Measurements from ENCODE around the gene PABPC3.

The PABPC3 gene

DNA sequence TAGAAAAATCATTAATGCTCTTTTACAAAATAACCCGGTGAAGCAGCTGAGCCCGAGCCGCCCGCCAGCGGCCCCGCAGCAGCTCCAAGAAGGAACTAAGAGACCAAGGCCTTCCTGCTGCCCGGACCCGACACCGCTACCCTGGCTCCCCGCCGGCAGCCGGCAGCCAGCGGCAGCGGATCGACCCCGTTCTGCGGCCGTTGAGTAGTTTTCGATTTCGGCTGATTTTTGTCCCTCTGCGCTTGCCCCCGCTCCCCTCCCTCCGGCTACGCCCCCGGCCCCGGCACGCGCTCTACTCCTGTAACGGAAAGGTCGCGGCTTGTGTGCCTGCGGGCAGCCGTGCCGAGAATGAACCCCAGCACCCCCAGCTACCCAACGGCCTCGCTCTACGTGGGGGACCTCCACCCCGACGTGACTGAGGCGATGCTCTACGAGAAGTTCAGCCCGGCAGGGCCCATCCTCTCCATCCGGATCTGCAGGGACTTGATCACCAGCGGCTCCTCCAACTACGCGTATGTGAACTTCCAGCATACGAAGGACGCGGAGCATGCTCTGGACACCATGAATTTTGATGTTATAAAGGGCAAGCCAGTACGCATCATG is at the start of gene PABPC3:
PABPC3 (plus strand) TSS at position 286 of the 603 bp plus-strand sequence; CDS start at position 349, 63 bp downstream.
- DNase-seq (ENCODE audit: low spot score) = no peak

DNA sequence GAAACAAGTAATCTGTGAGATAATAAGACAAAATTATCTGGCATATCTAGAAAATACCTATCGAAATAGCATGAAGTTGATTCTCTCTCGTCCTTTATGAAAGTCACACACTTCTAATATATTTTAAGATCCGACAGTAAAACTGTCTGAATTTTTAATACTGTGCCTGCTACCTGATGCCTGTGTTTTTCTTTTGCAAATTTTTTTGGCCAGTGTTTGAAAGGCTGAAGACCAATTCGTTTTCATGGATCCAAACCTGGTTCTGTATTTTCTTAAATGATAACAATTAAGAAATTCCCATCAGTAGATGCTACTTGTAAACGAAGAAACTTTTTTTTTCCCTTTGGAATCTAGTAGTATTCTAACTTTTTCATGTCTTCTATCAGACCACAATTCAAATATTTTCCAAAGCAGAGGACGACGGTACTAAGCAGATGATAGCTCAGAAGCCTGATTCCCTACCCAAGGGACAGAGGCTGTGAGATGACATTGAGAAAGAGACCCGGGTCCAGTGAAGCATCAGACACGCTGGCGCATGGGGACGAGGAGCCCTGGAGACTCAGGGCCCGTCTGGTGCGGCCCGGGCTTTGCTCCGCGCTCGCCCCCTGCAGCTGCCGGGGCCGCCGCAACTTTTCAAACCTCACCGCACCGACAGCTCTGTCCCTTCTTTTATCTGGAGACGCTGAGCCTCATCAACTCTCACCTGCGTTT is 49.5 kb upstream of the PABPC3 start:
- peak; percentile 66 for DNase-seq (ENCODE audit: low spot score)

DNA sequence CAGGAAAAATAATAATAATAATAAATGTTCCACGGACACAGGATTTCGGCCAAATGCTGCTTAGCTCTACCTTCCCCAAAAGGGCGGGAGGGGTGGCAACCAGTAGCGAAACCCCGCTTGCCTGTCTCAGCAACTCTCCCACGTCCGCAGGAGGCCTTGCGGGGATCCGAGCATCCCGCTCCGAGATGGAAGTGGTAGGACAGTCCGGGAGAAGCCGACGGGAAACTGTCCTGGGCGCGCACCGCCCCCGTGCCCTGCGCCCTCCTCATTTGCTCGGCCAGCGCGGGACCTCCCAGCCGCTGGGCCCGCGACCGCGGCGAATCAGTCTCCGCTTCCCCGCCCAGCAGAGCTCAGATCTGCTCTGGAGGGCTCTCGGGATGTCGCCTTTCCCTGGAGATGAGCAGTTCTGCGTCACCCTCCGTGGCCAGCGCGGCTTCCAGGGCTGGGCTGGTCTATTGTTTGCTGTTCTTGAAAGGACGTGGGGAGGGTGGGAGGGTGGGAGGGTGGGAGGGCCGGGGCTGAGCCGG is 48.9 kb upstream of the PABPC3 start:
- peak; percentile 73 for DNase-seq (ENCODE audit: low spot score)

DNA sequence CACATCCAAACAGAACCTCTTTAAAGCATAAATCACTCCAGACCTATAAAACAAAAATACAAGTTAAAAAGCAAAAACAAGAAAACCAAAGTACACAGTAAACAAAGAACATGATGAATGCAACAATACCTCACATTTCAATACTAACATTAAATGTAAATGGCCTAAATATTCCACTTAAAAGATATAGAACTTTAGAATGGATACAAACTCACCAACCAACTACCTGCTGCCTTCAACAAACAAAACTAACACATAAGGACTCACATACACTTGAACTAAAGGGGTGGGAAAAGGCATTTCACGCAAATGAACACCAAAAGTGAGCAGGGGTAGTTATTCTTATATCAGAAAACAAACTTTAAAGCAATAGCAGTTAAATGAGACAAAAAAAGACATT is 44.9 kb upstream of the PABPC3 start:
- DNase-seq (ENCODE audit: low spot score) = no peak

DNA sequence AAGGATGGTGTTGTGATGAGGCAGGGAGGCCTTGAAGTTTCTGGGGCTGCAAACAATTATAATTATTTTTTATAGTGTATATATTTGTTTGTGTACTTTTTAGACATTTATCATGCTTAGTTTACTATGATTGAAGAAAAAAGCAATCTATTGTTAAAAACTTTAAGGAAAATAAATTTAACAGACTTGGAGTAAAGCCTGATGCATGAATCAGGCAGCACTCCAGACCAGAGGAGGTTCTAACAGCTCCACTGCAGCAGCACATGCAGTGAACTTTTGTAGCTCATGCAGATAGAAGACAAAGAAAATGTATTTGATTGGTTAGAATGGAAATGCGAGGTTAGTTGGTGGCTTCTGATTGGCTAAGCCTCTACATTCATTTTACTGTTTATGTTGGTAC is 36.8 kb upstream of the PABPC3 start:
- no peak for DNase-seq (ENCODE audit: low spot score)

DNA sequence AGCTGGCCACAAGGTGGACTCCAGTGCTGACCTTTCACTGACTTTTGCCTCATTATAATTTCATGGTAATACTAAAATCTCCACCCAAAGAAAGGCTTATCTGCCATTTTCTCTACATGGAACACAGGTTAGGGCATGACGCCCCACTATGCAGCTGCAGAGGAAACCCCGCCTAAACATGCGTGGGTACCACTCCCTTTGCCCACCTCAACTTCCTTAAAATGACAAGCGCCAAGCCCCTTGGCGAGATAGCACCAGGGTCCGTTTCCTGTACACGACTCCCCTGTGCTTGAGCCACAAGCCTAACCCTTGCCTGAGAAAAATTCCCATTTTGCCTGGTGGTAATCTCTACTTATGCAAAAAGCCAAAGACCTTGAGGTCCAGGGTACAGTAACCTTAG is 36.0 kb upstream of the PABPC3 start:
- DNase-seq (ENCODE audit: low spot score) = no peak

DNA sequence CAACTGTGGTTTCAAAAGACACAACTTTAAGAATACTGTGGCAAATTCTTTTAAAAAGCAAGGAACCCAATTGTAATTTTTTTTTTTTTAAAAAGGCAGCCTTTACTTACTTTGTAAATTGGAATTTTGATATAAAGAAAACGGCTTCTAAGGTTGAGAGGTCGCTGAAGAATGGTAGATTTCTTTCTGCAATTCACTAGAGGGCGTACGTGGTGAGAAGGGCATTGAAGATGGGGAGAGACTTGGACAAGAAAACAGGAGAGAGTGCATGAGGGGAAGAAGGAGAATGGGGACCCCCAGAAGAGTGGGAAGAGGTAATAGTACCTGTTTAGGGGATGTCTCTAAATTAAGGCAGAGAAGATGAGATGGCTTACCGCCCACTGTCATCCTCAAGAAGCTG is 33.5 kb upstream of the PABPC3 start:
- no peak for DNase-seq (ENCODE audit: low spot score)

DNA sequence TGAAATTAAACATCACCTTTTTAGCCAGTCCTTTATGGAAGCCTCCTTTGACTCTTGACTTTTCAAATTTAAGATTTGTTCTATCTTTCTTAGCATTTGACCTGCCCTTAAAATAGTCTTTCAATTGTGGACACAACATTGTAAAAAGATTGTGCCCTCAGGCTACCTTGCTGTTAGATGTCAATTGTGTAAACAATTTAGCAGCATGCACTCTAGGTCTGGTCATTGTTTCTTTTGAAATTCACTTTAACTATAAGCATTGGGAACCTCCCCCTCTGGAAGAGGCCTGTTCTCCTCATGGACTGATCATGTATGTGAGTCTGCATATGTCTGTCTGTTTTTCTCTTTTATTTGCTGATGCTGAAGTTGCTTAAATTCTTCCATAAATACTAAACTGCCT is 31.5 kb upstream of the PABPC3 start:
- DNase-seq (ENCODE audit: low spot score) = no peak

DNA sequence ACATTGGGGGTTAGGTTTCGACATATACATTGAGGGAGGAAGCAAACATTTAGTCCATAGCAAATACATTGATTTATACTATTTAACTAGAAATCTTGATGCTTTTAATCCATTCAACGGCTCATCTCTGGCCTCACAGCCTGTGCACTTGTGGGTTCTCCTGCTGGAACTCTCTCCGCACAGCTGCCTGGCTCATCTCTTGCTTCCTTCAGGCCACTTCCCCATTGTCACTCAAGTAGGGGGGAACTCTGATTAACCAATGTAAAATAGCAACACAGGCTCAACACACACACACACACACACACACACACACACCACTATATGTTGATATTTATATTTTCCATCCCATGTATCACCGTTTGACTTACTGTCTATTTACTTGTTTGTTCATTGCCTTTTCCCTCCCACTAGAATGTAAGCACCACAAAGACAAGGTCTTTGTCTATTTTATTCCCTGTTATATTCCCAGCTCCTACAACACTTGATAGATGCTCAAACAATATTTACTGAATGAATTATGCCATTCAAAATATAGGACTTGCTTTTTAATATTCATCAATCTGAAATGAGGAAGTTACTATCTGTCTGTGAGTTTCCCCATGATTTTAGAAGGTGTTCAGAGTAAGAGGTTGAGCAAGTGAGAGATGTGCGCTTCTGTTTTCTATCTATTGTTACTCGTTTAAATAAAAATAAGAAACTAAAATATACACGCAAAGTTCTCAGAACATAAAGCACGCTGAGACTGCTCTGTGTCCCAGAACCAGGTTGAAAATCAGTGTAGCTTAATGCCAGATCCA is 29.8 kb upstream of the PABPC3 start:
- no peak for DNase-seq (ENCODE audit: low spot score)

DNA sequence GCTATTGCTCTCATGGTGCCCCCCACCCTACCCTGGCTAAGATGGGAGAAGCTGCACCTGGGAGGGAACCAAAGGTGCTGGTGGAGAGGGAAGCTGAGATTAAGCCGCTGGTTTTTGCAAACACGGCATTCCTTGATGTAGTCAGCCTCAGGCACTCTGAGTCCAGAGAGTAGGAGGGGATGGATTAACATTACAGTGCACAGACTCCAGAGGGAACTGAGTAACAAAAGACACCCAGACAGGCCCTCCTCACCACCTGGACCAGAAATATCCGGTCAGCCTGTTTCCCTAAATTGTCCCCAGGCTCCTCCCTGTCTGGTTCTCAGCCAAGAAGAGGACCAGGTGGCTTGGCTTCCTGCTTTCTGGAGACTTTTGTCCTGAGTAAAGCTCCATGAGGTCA is 28.9 kb upstream of the PABPC3 start:
- DNase-seq (ENCODE audit: low spot score) = peak; percentile 41

DNA sequence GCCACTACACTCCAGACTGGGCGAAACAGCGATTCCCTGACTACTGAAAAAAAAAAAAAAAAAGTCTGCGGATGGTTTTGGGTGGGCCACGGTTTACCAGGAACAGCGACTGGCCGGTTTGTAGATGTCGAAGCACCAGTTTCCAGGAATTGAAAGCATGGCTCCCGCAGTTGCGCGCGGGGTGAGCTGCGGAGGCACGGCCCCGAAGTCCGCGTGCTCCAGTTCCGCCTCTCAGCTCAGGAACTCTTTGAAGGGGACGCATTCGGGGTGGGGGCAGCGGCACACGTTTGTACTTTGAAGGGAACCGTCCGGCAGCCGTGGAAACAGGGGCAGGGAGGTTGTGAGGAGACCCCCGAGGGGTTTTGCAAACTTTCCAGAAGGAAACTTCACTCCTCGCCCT is 27.1 kb upstream of the PABPC3 start:
- DNase-seq (ENCODE audit: low spot score) = no peak

DNA sequence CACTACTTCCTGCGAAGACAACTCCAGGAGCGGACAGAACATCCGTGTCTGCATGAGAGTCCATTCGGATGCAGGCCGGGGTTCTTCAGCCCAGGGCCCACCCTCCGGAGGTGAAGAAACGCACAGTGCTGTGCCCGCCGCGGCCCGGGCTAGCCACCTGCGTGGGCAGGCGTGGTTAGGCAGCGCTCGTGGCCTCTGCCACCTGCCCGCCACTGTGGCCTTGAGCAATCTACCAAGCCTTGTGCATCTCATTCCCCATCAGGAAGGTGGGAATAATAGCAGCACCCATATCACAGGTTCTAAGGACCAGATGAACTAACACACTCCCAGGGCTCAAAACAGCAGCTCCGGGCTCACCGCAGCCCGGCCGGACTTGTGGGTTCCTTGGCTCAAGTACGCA is 26.7 kb upstream of the PABPC3 start:
- DNase-seq (ENCODE audit: low spot score) = no peak

DNA sequence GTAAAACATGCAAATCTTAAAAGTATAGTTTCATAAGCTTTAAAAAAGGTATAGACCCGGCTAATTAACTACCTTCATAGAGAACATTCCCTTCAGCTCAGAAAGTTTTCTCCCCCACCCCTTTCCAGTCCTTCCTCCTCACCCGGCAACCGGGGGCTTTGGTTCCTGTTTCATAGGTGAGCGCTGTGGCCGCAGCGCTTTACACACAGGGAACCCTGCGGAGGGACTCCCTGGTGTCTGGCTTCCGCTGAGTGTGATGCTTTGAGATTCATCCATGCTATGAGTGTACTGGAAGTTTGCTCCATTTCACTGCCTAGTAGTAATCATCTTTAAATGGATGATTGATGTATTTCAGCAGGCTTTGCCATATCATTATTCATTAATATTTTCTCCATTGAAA is 26.0 kb upstream of the PABPC3 start:
- no peak for DNase-seq (ENCODE audit: low spot score)

DNA sequence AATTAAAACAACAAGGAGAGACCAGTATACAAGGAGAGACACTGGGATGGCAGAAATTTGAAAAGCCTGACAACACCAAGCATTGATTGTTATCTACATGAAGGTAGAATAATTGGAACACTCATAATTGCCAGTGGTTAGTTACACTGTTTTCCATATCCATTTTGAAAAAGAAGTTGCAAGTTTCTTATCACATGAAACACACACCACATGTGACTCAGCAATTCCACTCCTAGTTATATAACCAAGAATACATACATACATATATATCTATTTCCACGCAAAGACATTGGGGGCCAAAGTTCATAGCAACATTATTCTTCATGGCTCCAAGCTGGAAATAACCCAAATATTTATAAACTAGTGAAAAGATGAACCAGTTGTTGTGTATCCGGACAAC is 15.2 kb upstream of the PABPC3 start:
- DNase-seq (ENCODE audit: low spot score) = no peak

DNA sequence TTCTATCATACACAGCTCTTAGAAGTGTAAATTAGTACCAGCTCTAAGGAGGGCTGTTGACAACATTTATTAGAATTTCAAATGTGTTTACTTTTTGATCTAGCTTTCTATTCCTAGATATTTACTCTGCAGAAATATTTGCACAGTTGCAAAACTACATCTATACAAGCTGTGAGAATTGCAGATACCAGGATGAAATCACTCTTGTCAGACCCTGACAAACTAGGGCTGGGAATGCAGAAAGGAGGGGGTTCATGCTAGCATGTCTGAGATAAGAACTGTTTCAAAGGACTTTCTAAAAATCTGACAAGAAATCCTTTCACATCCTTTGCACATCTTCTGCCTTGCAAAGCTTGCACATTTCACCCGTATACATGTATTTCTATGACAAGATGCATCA is 11.8 kb upstream of the PABPC3 start:
- DNase-seq (ENCODE audit: low spot score) = no peak

DNA sequence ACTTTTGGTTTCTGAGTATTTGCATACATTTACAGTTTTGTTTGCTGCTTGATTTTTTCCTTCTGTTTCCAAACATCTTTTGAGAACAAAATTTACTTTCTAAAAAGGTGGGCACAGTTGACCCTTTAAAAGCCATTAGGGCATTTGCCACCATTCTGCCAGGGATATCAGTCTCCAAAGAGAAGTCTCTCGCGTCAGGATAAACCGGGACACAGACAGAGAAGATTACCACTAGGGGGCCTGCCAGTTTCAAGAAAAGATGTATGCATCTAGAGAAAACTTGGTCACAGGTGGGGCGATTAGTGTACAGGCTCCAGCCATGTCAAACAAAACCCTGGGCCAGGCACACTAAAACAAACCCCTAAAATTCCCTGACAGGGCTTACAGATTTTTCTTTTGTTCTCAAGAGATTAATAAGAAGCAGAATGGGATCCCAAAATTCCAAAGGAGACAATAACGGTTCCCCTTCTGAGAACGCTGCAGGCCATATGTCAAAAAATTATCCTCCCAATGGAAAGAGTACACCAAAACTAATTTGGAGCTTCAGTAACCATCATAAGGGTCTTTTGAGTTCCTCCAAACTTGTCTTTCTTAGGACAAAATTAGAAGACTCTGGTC is 10.7 kb upstream of the PABPC3 start:
- peak; percentile 62 for DNase-seq (ENCODE audit: low spot score)

DNA sequence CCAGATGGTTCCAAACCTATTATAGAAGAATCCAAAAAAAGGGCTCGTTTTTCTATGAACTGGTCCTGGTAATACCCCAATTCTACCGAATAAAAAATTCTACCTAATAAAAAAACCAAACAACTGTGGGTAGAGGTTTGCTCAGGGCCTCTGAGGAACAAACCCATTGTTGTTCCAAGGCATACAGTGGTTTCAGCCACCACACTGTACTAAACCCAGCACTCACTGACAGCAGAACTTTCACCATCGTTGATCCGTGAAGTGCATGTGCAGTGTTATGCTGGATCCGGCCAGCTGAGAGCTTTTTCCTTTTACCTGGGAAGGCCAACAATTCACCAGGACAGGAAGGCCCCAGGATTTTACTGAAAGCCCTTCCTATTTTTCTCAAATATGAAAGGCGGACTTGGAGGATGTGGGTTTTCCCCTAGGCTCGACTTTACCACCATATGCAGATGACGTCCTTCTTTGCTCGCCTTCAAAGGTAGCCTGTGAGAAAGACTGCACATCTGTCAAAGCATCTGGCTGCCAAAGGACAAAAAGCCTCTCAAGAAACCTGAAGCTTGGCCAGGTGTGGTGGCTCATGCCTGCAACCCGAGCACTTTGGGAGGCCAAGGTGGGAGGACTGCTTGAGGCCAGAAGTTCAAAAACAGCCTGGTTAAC is 7.2 kb upstream of the PABPC3 start:
- DNase-seq (ENCODE audit: low spot score) = no peak

DNA sequence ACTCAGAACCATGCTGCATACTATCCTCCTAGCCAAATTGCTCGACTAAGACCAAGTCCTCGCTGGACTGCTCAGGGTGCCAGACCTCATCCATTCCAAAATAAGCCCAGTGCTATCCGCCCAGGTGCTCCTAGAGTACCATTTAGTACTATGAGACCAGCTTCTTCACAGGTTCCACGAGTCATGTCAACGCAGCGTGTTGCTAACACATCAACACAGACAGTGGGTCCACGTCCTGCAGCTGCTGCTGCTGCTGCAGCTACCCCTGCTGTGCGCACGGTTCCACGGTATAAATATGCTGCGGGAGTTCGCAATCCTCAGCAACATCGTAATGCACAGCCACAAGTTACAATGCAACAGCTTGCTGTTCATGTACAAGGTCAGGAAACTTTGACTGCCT is 1.5 kb downstream of the PABPC3 start:
- DNase-seq (ENCODE audit: low spot score) = no peak

DNA sequence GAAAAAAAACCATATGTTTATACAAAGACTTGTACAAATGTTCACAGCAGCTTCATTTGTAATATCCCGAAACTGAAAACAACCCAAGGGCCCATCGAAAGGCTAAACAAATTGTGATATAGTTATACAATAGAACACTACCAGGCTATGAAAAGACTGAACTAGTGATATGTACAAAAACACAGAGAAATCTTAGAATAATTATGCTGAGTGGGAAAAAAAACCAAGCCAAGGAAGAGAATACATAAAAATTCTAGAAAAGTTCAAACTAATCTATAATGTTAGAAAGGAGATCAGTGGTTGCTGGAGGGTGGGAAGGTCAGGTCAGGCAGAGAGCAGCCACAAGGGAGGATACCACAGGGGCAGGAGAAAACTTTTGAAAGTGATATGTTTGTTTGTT is 7.8 kb downstream of the PABPC3 start:
- no peak for DNase-seq (ENCODE audit: low spot score)

DNA sequence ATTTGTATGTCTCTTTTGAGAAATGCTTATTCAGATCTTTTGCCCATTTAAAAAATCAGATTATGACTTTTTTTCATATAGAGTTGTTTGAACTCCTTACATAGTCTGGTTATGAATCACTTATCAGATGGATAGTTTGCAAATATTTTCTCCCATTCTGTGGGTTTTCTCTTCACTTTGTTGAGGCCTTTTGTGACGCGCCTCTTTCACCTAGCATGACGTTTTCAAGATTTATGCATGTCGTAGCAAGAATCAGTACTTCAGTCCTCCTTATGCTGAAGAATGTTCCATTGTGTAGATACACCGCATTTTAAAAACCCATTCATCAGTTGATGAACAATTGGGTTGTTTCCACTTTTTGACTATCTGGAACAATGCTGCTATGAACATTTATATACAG is 13.4 kb downstream of the PABPC3 start:
- no peak for DNase-seq (ENCODE audit: low spot score)

DNA sequence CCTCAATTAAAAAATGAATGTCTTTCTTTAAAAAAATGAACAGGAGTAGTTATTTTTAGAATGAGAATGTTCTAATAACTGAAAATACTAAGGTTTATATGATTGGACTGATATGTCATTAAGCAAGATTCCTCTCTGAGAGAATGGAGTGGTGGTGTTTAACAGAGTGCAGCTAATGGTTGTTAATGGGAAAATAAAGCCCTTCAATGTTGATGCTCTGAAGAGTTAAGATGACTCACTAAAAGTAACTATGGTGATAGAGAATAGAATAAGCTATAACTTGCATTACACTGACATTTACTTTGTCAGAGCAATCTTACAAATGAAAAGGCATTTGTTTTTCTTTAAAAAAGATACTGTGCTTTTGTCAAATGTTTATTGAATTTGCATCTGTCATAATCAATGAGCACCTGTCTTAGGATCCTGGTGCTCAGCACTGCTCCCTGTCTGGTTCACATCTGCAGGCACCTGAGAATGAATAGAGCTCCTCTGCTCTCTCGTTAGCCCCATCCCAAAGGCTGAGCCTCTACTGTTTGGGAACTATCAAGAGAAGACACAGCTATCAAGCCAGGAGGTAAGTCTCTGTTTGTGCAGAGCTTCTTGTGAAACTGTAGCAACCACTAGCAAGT is 15.1 kb downstream of the PABPC3 start:
- no peak for DNase-seq (ENCODE audit: low spot score)

DNA sequence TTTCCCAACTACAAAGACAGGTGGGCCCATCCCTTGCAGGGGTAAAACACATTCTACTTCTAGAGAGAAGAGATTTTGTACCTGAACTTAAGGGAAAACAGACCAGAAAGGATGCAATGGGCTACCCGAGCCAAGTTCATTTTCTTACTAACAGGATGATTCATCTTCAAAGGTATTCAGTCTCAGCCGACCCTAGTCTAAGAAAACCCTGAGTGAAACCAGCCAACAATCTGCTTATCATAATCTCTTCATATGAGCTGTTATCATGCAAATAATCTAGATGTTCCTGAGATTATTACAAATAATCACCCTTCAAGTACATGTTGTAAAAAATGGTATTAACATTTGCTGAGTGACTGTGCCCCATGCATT is 15.6 kb downstream of the PABPC3 start:
- no peak for DNase-seq (ENCODE audit: low spot score)

All from iPS-NIHi11 (cell line).